CMK (cell line): Measurements from ENCODE around the gene DCAF12.

Experiments used
- DNase-seq: peaks from one replicate; pipeline ENCODE4 v3.0.0-alpha.2; 2010; ENCODE audit warnings: low read depth

DCAF12 gene

DNA sequence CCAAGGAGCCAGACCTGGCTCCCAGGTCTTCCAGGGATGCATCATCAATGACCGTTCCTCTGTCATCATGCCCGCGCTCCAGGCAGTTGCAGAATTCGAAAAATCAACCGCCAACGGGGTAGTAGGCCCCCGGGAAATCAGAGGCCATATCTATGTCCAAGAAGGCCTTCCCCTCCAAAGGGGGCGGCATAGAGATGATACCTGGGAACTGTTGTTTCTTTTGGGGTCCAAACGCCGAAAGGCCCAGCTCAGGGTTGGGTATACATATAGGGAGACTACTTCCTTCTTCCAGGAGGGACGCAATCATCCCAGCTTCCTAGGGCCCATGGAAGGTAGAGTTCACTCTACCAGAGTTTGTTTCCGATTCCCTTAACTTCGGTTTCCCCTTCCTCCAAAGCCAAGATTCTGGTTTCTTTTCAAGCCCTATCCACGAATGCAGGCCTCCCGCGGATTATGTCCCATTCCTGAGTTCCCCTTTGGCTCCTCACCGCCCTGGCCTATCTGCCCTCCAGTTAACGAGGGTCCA, 754 bp downstream of the DCAF12 start:
- DNase-seq: no peak

DNA sequence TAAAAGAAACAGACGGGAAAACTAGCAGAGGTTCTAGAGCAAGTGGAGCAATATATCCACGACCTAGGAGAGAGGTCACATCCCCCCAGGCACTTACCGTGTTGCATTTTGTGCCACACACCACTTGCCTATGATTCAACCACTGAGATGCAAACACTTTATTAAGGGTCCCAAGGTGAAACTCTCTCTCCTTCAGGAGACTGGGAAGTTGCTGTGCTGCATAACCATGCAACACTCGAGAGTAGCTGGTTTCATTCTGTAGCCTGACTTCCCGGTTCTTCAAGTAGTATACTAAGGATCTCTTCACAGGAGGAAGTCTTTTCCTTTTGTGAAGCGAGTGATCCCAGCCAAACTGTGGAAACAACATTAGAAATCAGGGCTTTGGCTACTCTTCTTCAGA, 1.6 kb downstream of the DCAF12 start:
- DNase-seq: no peak

DNA sequence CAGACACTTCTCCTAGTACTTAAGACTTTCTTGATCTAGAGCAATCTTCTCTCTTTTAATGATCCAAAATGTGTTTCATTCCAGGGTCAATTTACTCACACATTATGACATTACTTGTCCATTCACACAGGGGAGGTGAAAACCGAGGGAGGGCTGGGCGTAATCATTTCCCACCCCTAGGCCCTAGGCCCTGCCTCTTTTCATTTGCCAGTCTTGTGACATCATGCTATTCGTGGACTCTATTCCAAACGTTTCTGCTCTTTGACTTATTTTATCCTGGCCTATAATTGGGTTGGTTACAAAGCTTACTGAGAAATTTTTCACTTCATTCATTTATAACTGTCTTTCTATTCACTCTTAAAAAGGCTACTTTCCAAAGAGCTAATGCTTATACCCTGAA, 2.4 kb downstream of the DCAF12 start:
- DNase-seq: no peak

DNA sequence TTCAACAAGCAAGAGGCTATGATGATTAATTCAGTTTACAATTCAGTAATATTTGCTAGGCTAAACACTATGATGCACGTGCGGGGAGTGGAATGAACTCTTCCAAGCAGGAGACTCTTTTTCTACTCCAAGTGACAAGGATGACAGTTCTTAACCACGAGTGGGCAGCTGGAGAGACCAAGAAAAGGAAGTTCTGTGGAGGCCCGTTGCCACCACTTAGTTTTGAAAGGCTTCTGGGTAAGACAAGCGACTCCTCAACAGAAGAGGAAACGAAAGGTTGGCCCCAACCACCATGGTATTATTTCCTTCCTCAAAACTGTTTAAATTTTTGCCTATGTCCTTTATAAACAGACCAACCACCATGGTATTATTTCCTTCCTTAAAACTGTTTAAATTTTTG, 2.8 kb downstream of the DCAF12 start:
- peak; percentile 71 for DNase-seq

DNA sequence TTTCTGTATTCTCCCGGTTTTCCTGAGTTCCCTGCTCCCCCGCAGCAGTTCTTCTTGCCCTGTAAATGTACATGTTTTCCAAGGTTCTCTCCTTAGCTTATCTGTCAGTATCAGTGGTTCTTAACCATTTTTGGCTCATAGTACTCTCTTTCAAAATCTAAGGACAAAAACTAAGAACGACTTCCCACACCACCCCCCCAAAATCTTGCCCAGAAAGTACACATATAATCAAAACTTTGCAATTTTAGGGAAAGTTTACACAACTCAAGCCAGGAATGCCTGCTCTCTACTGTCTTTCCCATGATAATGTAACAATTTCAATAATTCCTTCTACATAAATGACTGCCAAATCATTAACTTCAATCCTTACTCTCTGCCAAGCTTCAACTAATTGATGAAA, 4.5 kb downstream of the DCAF12 start:
- DNase-seq: no peak

DNA sequence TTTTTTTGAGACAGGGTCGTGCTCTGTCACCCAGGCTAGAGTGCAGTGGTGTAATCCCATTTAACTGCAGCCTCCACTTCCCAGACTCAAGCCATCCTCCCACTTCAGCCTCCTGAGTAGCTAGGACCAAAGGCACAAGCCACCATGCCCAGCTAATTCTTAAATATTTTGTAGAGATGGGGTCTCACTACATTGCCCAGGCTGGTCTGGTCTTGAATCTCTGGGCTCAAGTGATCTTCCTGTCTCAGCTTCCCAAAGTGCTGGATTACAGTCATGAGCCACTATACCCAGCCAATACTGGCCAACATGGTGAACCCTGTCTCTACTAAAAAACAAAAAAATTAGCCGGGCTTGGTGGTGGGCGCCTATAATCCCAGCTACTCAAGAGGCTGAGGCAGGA, 6.8 kb downstream of the DCAF12 start:
- DNase-seq: no peak

DNA sequence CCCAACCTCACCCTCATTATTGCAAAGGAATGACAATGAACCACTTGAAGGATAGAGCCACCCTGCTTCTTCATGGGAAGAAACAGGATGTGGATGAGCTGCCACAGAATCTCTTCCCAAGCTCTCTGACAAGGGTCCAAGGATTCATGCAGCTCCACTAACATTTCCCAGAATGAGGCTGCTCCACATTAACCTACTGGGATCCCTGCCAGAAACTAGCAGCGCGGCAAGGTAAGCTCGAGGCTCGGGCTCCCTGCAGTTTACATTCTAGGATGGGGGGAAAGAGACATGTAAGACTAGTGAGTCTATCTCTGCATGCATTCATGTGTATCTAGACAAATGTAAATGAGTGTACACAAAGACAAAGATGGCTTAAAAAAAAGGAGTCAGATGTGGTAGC, 12.1 kb downstream of the DCAF12 start:
- no peak for DNase-seq

DNA sequence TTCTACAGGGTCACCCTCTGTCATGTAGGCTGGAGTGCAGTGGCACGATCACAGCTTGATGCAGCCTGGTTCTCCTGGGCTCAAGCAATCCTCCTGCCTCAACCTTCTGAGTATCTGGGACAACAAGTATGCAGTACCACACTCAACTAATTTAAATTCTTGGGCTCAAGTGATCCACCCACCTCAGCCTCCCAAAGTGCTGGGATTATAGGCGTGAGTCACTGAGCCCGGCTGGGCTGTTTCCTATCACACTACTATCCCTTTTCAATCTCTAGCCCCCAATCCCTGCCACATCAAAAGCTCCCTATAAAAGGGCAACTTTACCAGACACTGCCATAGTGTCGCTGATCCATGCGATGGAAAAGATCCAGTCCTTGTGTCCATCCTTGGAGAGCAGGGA, 20.4 kb downstream of the DCAF12 start:
- no peak for DNase-seq

DNA sequence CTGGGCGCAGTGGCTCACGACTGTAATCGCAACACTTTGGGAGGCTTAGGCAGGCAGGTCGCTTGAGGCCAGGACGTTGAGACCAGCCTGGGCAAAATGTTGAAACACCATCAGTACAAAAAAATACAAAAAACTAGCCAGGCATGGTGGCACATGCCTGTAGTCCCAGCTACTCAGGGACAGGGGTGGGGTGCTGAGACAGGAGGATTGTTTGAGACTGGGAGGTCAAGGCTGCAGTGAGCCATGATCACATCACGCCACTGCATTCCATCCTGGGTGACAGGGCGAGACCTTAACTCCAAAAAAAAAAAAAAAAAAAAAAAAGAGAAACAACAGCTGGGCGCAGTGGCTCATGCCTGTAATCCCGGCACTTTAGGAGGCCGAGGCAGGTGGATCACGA, 23.7 kb downstream of the DCAF12 start:
- no peak for DNase-seq

DNA sequence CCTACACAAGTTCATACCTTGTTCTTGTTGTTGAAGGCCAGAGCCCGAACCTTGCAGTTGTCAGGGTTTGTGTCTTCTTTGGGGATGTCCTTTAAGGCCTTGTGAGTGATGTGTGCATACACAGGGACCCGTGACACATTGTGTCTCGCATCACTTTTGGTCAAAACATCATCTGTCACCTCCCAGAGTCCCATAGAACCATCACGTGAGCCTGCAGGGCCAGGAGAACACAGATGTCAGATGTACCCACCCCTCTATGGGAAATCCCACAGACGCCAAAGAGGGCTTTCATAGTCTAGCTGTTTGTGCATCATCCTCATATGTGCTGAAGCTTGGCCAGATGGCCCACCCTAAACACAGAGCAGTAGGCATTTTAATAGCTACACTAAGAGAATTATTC, 28.2 kb downstream of the DCAF12 start:
- DNase-seq: no peak

DNA sequence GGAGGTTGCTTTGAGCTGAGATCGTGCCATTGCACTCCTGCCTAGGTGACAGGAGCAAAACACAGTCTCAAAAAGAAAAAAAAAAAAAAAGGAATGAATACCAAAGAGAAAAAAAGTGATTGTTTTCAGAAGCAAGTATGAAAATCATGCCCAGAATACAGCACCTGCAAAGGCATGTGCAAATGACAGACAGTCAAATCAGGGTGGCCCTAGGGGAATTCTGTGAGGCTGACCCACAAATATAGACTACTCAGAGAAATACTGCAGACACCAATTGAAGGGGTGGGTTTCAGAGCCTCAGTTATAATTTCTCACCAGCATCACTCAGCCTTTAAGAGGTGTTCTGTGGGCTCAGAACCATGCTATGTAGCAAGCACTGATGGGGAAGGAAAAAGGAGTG, 28.6 kb downstream of the DCAF12 start:
- no peak for DNase-seq

DNA sequence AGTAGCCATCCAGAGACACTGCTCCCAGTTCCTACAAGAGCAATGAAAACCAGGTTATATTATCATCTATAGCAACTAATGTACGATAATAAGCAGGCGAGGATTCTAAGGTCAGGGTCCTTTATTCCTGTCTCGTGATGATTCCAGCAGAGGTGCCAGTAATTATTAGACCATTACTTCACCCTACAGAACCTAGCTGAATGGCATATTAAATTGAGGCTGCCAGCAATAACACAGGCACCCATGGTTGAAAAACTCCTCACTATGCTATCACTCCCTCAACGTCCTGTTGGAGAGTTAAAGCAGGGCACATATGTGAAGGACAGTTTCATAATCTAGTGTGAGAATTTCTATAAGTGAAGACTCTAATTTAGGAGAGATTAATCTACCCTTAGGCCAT, 29.7 kb downstream of the DCAF12 start:
- DNase-seq: no peak

DNA sequence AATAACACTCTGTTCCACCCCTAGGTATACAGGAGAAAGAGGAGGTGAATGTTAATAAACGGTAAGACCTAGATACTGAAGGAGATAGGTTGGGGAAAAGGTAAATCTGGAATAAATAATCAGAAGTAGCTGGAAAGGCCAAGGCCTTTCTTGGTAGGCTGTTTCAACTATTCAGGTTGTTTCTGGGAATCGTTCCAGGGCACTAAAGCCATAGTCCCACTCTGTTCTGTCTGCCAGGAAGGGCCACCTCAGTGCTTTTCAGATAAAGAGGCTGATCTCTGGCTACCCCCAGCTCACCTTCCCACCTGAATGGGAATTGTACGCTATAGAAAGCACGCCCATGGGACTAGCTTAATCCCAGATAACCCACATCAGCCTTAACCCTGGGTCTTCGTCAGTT, 32.9 kb downstream of the DCAF12 start:
- DNase-seq: no peak

DNA sequence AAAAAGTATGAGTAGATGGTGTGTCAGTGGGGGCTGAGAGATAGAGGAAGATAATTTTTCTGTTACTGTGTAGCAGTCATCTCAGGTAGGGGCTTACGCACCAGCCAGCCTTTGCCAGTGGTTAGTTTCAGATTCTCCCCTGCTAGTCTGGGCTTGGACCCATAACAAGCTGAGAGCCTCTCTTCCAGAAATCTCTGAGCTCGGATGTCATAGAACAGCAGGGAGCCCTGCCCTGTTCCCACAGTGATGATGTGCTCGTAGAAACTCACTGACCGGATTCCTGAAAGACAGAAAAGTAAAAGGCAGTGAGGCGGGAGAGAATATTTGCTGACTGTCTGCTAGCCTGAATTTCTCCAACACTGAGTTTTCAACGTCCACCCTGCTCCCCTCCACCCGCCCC, 37.2 kb downstream of the DCAF12 start:
- no peak for DNase-seq

DNA sequence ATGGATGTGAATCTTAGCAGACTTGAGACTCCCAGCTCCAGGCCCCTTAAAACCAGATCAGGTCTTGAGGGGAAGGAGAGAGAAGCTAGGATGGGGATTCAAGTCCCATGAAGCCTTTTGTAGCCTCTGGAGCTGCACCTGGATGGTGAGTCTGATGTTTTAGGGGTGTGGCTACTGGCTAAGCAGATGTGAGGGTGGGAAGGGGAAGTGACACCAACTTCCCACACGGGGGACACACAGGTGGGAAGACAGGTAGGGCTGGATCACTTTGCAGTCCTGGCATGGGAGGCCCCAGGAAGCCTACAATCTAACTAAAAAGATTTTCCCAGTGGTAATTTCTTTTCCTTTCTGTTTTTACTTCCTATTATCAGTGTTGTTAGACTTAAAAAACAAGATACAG, 39.1 kb downstream of the DCAF12 start:
- no peak for DNase-seq

DNA sequence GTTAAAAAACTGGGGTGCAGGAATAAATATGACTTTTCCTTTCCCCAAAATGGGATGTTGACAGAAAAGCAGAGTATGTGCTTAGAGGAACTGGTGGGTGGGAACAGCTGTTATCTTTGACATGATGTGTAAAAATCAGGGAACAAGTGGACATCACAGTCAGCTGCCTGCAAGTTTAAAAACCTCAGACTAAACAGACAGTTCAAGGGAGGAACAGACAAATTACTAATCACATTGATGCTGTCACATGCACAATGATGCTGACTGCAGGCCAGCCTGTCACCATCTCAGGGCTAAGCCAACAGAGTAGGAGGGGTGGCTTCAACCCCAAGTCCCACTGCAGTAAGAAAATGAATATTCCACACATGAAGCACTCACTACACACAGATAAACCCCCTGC, 39.6 kb downstream of the DCAF12 start:
- DNase-seq: no peak

DNA sequence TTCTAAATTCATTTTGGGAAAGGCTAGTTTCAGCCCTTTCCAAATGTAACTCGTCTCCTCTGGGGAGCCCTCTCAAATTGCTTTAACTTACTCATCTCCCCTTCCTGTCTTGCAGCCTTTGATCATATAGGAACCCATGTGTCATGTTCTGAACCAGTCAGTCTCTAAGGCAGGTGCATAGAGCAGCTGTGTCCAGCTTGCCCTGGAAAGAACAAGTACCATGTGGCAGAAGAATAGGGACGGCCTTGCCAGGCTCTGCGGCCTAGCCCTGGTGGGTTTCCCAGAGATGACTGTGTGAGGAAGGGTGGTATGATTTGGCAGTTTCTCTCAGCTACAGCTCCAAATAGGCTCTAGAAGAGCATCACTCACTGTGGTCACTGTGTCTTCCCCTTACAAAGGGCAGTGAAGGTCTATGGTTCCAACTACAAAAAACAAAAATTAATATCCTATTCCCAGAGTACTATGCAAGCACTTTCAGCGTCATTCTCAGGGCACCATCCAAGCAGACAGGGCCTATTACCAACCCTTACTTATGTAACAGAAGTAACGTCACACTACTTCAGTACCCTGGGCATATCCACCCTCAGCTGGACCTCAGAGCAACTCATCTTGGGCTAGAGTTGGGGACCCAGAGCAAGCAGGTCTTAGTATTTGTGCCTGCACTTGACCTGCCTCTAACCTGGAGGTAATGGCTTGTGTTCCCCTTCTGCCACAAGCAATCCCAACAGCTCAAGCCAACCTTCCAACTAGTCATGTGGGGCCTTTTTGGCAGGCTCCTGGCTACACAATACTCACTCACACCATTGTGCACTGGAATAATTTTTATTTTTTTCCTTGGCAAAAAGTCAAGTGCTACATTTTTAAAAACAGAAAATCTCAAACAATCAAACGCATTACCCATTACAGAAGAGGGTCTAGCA, 40.7 kb downstream of the DCAF12 start:
- DNase-seq: no peak

DNA sequence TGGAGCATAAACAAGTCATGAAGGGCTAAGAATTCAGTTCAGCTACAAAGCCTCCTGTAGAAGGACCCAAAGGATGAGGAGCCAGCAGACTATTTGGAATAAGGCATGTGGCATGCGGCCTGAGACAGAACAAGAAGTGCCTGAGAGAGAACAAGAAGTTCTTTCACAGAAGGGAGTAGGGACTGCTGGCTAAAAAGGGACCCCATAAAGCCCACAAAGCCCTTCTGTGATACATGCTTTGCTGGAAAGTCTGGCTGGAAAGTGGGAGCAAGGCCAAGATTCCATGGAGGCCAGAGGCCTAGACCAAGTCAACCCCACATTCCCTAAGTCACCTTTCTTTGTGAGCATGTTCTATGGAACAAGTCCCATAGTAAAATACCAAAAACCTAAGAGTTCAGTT, 41.9 kb downstream of the DCAF12 start:
- no peak for DNase-seq

DNA sequence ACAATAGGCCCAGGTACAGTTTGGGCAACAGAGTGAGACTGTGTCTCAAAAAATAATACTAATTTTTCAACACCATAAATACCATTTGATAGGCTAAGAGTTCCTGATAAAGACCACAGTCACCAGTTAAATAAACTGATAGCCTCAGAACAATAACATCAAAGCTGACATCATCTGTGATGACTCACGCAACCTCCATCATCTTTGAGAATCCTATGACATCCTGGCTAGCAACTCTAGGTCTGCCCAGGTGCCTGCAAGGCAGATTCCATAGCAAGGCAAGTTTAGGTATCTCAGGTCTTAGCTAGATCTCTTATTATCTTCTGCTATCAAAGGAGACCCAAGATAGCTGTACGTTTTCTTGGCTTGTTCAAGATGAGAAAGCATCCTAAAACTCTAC, 47.3 kb downstream of the DCAF12 start:
- DNase-seq: no peak

DNA sequence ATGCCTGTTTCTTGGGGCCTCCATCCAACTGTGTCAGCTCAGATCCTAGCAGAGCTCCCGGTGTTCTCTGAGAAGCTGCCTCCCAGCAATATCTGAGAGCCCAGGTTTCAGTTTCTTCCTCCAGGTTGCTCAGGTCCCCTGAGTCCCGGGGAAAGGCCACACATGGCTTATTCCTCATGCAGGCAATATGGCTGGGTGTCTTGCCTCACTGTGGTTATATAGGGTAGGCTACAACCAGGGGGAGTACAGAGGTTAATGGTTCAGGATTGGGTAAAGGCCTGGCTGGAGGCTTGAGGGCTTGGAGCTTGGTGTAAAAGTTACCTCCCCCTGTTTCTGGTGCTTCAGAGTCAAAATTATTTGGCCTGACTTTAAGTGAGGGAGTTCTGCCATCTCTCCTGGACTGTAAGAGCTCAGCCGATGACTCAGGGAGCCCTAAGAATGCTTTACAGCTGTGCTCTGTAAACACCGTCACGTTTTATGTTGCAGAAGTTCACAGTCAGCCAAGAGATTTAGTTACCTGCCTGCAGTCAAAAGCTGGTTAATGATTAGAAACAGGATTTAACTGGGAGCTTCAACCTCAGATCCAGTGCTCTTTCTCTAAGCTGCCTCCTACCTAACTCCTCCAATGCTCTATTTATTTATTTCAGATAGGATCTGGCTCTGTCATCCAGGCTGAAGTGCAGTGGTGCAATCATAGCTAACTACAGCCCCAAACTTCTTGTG, 53.5 kb downstream of the DCAF12 start:
- no peak for DNase-seq

DNA sequence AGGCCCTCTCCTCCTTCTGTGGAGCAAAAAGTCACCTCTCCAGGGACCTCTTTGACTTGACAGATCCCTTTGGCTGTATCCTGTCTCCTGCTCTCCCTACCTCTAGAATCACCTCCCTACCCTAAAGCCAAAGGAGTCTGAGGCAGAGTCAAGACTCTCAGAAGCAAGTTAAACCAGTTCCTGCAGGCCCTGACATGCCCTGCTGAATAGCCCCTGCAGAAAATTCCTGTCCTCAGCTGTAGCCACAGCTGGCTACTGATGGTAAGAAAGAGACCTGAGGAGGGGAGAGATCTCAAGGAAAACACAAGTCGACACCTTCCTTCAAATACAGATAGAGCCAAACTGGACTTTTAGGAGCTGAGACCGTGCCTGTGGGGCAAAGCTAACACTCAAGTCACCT, 54.1 kb downstream of the DCAF12 start:
- no peak for DNase-seq

DNA sequence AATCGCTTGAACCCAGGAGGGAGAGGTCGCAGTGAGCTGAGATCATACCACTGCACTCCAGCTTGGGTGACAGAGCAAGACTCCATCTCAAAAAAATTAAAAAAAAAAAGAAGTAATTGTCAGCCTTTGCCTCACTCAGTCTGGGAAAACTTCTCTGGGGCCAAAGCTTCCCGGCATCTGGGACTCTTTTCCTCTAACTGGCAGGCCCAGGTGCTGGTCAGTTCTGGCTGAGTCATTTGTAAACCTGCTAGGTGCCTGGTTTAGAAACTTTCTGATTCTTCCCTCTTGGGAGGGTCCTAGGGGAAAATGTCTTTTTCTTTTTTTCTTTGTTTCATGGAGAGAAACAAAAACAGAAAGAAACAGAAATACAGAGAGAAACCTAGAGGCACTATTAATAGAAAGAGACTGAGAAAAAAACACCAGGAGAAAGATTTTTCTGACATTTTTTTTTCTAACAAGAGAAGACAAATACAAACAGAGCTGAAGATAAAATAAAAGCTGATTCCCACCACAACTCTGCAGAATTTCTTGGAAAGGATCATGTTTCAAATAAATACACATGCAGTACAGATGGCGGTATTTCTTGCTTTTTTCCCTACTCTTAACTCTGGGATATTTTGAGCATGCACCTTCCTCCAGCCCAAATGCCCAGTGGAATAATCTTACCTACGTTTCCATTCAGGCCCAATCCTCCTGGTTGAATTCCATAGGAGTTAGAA, 55.7 kb downstream of the DCAF12 start:
- no peak for DNase-seq

DNA sequence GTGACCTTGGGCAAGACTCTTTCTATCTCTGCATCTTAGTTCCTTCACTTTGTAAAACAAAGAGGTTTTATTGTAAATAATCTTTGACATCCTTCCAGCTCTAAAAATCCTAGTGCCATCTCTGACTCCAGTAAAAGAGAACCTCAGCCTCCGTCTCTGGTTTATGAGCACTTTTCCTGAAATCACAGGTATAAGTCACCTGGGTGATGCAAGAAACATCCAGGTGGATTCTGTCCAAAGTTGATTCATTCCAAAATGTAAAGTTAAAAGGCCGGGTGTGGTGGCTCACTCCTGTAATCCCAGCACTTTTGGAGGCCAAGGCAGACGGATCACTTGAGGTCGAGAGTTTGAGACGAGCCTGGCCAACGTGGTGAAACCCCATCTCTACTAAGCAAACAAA, 56.7 kb downstream of the DCAF12 start:
- DNase-seq: no peak
